ENCODE data around the gene RGPD5. TPM values are rescaled to one million over a fixed set of nuclear protein-coding genes. Genes with fewer than 3 reads are reported as not detected.
"Not testable (repeated sequence)": the region's sequence is repeated elsewhere in the genome, so short reads cannot be mapped to it uniquely, and the experiment has no call there.

The RGPD5 gene
- total RNA-seq (100 to 1,000 TPM; 176 to 218 TPM), total RNA-seq (0 to 0.23 reads per million in 2 donors)

GRCh38 chr2:109794074-109794737, at the start of gene RGPD5:
TSS of gene RGPD5 (plus strand) at chr2:109794305. CDS start at chr2:109794466, 161 bp downstream.
- H3K4me1 Mint-ChIP-seq; H3K27ac Mint-ChIP-seq; H3K27me3 Mint-ChIP-seq; H3K4me3 Mint-ChIP-seq; H3K36me3 Mint-ChIP-seq (ENCODE audit: low read depth); H3K9me3 ChIP-seq (ENCODE audit: control insufficient read depth, low read length, poor library complexity, severe bottlenecking): not testable (repeated sequence)
- ATAC-seq (peak; percentile 100), DNase-seq (peak in 1 of 3 donors; percentile 6)

GRCh38 chr2:109751572-109751971, 42.5 kb upstream of the RGPD5 start:
- H3K36me3 Mint-ChIP-seq (ENCODE audit: low read depth); H3K4me3 Mint-ChIP-seq; H3K27ac Mint-ChIP-seq; H3K27me3 Mint-ChIP-seq; DNase-seq; H3K4me1 Mint-ChIP-seq; ATAC-seq; H3K9me3 ChIP-seq (ENCODE audit: control insufficient read depth, low read length, poor library complexity, severe bottlenecking): not testable (repeated sequence)

- not testable (repeated sequence) for DNase-seq; H3K9me3 ChIP-seq (ENCODE audit: control insufficient read depth, low read length, poor library complexity, severe bottlenecking); H3K36me3 Mint-ChIP-seq (ENCODE audit: low read depth); H3K4me1 Mint-ChIP-seq; ATAC-seq; H3K27ac Mint-ChIP-seq; H3K27me3 Mint-ChIP-seq; H3K4me3 Mint-ChIP-seq
These were observed 36.8 kb upstream of the RGPD5 start for GRCh38 chr2:109757163-109757824.

- H3K27me3 Mint-ChIP-seq; H3K36me3 Mint-ChIP-seq (ENCODE audit: low read depth); H3K4me3 Mint-ChIP-seq; H3K4me1 Mint-ChIP-seq; H3K9me3 ChIP-seq (ENCODE audit: control insufficient read depth, low read length, poor library complexity, severe bottlenecking); H3K27ac Mint-ChIP-seq: not testable (repeated sequence)
- ATAC-seq (peak; percentile 65), DNase-seq (peak in 1 of 3 donors; percentile 7)
These were observed 33.7 kb upstream of the RGPD5 start for GRCh38 chr2:109760265-109761042.

GRCh38 chr2:109761043-109761454, 33.1 kb upstream of the RGPD5 start:
- not testable (repeated sequence) for DNase-seq; H3K27me3 Mint-ChIP-seq; H3K36me3 Mint-ChIP-seq (ENCODE audit: low read depth); H3K4me1 Mint-ChIP-seq; H3K27ac Mint-ChIP-seq; H3K9me3 ChIP-seq (ENCODE audit: control insufficient read depth, low read length, poor library complexity, severe bottlenecking)
- peak overlapping the region; percentile 19 for H3K4me3 Mint-ChIP-seq
- peak; percentile 64 for ATAC-seq

- not testable (repeated sequence) for H3K9me3 ChIP-seq (ENCODE audit: control insufficient read depth, low read length, poor library complexity, severe bottlenecking); H3K27ac Mint-ChIP-seq; H3K4me3 Mint-ChIP-seq; H3K36me3 Mint-ChIP-seq (ENCODE audit: low read depth); H3K4me1 Mint-ChIP-seq; DNase-seq; ATAC-seq
- peaks cover 10% of the 10 kb centered on the region for H3K27me3 Mint-ChIP-seq
These were observed 32.1 kb upstream of the RGPD5 start for GRCh38 chr2:109761976-109762375.

GRCh38 chr2:109766074-109766473, 28.0 kb upstream of the RGPD5 start:
- peaks cover 10% of the 10 kb centered on the region for H3K27me3 Mint-ChIP-seq
- not testable (repeated sequence) for DNase-seq; ATAC-seq; H3K36me3 Mint-ChIP-seq (ENCODE audit: low read depth); H3K9me3 ChIP-seq (ENCODE audit: control insufficient read depth, low read length, poor library complexity, severe bottlenecking); H3K4me1 Mint-ChIP-seq; H3K4me3 Mint-ChIP-seq; H3K27ac Mint-ChIP-seq

GRCh38 chr2:109766886-109767578, 27.1 kb upstream of the RGPD5 start:
- not testable (repeated sequence) for H3K36me3 Mint-ChIP-seq (ENCODE audit: low read depth); DNase-seq; H3K4me1 Mint-ChIP-seq; H3K27ac Mint-ChIP-seq; H3K9me3 ChIP-seq (ENCODE audit: control insufficient read depth, low read length, poor library complexity, severe bottlenecking); H3K4me3 Mint-ChIP-seq; ATAC-seq
- H3K27me3 Mint-ChIP-seq, result peaks cover 10% of the 10 kb centered on the region

- not testable (repeated sequence) for H3K36me3 Mint-ChIP-seq (ENCODE audit: low read depth); H3K9me3 ChIP-seq (ENCODE audit: control insufficient read depth, low read length, poor library complexity, severe bottlenecking); H3K4me1 Mint-ChIP-seq; H3K27ac Mint-ChIP-seq; DNase-seq; H3K4me3 Mint-ChIP-seq; ATAC-seq
- peaks cover 10% of the 10 kb centered on the region for H3K27me3 Mint-ChIP-seq
These were observed 25.2 kb upstream of the RGPD5 start for GRCh38 chr2:109768934-109769333.

GRCh38 chr2:109779118-109779517, 15.0 kb upstream of the RGPD5 start:
- not testable (repeated sequence) for H3K9me3 ChIP-seq (ENCODE audit: control insufficient read depth, low read length, poor library complexity, severe bottlenecking); ATAC-seq; DNase-seq; H3K4me1 Mint-ChIP-seq; H3K27ac Mint-ChIP-seq; H3K36me3 Mint-ChIP-seq (ENCODE audit: low read depth); H3K27me3 Mint-ChIP-seq; H3K4me3 Mint-ChIP-seq

- not testable (repeated sequence) for H3K4me3 Mint-ChIP-seq; DNase-seq; H3K27me3 Mint-ChIP-seq; H3K27ac Mint-ChIP-seq; H3K36me3 Mint-ChIP-seq (ENCODE audit: low read depth); ATAC-seq; H3K9me3 ChIP-seq (ENCODE audit: control insufficient read depth, low read length, poor library complexity, severe bottlenecking); H3K4me1 Mint-ChIP-seq
These were observed 12.8 kb upstream of the RGPD5 start for GRCh38 chr2:109781147-109781816.

GRCh38 chr2:109782446-109782993, 11.6 kb upstream of the RGPD5 start:
- H3K27me3 Mint-ChIP-seq; H3K9me3 ChIP-seq (ENCODE audit: control insufficient read depth, low read length, poor library complexity, severe bottlenecking); H3K27ac Mint-ChIP-seq; H3K36me3 Mint-ChIP-seq (ENCODE audit: low read depth); ATAC-seq; H3K4me1 Mint-ChIP-seq; H3K4me3 Mint-ChIP-seq; DNase-seq: not testable (repeated sequence)

All from T-helper 17 cell (primary cell).